ENCODE data around the gene HDAC8.

GRCh38 chrX:72394518-72395170, 178.0 kb downstream of the HDAC8 start:
- TF ChIP-seq CTCF (IDR thresholded peaks at IDR 0.05 in 2 of 3, conservative IDR thresholded peaks at IDR 0.05 in 1 of 3; ENCODE audit: insufficient read depth in 2 of 3, low read depth in 1 of 3, low read length in 3 of 3) (no peak), POLR2AphosphoS5 (IDR thresholded peaks at IDR 0.05; ENCODE audit: control insufficient read depth, insufficient read depth, low read depth, low read length) (no peak), SRSF9 (IDR thresholded peaks at IDR 0.05; ENCODE audit: borderline replicate concordance, low read depth, low read length) (no peak), E4F1 (CRISPR knock-in tag; IDR thresholded peaks at IDR 0.05; ENCODE audit: borderline replicate concordance) (no peak), ZNF175 (CRISPR knock-in tag; IDR thresholded peaks at IDR 0.05; ENCODE audit: low read depth) (no peak), ZNF830 (CRISPR knock-in tag; IDR thresholded peaks at IDR 0.05) (no peak), IRF2 (CRISPR knock-in tag; IDR thresholded peaks at IDR 0.05) (no peak), MGA (IDR thresholded peaks at IDR 0.05) (no peak), TCF7L2 (IDR thresholded peaks at IDR 0.05; ENCODE audit: low read depth, low read length) (no peak), ZBTB8A (IDR thresholded peaks at IDR 0.05; ENCODE audit: partially characterized antibody) (no peak), ZNF707 (CRISPR knock-in tag; conservative IDR thresholded peaks at IDR 0.05) (no peak), SOX6 (IDR thresholded peaks at IDR 0.05) (no peak), HOXB6 (CRISPR knock-in tag; IDR thresholded peaks at IDR 0.05; ENCODE audit: borderline replicate concordance) (no peak)
